Prostate gland (tissue), 2 donors: ENCODE results near the gene ATP6V1G2. TPM values are rescaled to one million over a fixed set of nuclear protein-coding genes. Genes with fewer than 3 reads are reported as not detected.
A peak's percentile ranks its signal among the peaks of the same experiment; 100 is the strongest.

ENCODE experiments used
- DNase-seq: peaks from one replicate; pipeline ENCODE4 v3.0.0-alpha.2; 2019; ENCODE audit warnings: low spot score
- H3K27ac ChIP-seq, 2 donors: fragments of 200-600 bp; sonication (generic); 2 replicates each; pipeline ENCODE4 v1.5.1; 2017 to 2019
- H3K27me3 ChIP-seq: fragments of 200-600 bp; sonication (generic); replicated peaks from 2 replicates; pipeline ENCODE4 v1.5.1; 2019; ENCODE audit not compliant: insufficient read depth
- H3K36me3 ChIP-seq, 2 donors: fragments of 200-600 bp; sonication (generic); 1 replicate in 1 of 2; 2 replicates in 1 of 2; pipeline versions ENCODE4 v1.5.1 to v1.8.1; 2017 to 2019
- H3K4me1 ChIP-seq: fragments of 200-600 bp; sonication (generic); replicated peaks from 2 replicates; pipeline ENCODE4 v1.5.1; 2019
- H3K4me3 ChIP-seq, 2 donors: fragments of 200-600 bp; sonication (generic); 2 replicates each; pipeline ENCODE4 v1.5.1; 2017 to 2019
- H3K9me3 ChIP-seq: fragments of 200-600 bp; sonication (generic); 2 replicates; pipeline ENCODE4 v1.5.1; 2017
- CTCF ChIP-seq, 4 experiments: fragments of 200-600 bp in 2 of 4; fragments of 450-650 bp in 2 of 4; sonication (generic) in 2 of 4; IDR thresholded peaks; 1 replicate in 3 of 4; 2 replicates in 1 of 4; pipeline ENCODE4 v1.5.1; 2016 to 2019; ENCODE audit warnings: antibody characterized with exemption in 4 of 4, mild to moderate bottlenecking in 2 of 4, moderate library complexity in 2 of 4
- POLR2A ChIP-seq: fragments of 450-650 bp; IDR thresholded peaks from one replicate; pipeline ENCODE4 v1.6.1; 2016; ENCODE audit warnings: antibody characterized with exemption, mild to moderate bottlenecking
- POLR2AphosphoS5 ChIP-seq: sonication (generic); formaldehyde crosslinking; IDR thresholded peaks from one replicate; pipeline ENCODE4 v1.6.1; 2017; ENCODE audit warnings: antibody characterized with exemption
- WGBS: methylation state at CpG from one replicate; pipeline ENCODE4 v1.1.5; 2018; 5-methylcytosine and 5-hydroxymethylcytosine counted together
- intact Hi-C: fragments of 100-400 bp; cut with DNase I; formaldehyde crosslinking; loops from one replicate; pipeline ENCODE4 v1.14.2; 2022
- total RNA-seq, 2 donors: library from RNA; depleted of rRNA; stranded (reverse); fragments of >200 nt; gene quantifications; one replicate each; pipeline ENCODE4 v1.1.0, GENCODE V29; 2016

The ATP6V1G2 gene
- total RNA-seq, 2 donors from 2014 or later = 0.36 to 0.74 TPM

- Histone ChIP-seq H3K36me3 (peaks cover 0 to 7% of the 10 kb centered on the region in 2 donors), H3K27me3 (no peaks in the 10 kb centered on the region), H3K4me1 (peaks cover 21% of the 10 kb centered on the region), H3K4me3 (peak within 1 kb of the TSS; percentile 55 to 68), H3K27ac (peak within 1 kb of the TSS; percentile 97), H3K9me3 (no peaks in the 10 kb centered on the region)
- WGBS = under 1% methylated on average over 42 of the region's 43 CpGs
- intact Hi-C loops = no loop called here
- DNase-seq = peak; percentile 96
- TF ChIP-seq POLR2AphosphoS5 = peak; percentile 95
- TF ChIP-seq CTCF (IDR thresholded peaks at IDR 0.05) = no peak
- TF ChIP-seq POLR2A = peak; percentile 82
These were observed 4.5 kb downstream of the ATP6V1G2 start, which contains the start of gene DDX39B for GRCh38 chr6:31541658-31542521. DDX39B (minus strand) TSS chr6:31542003; CDS start chr6:31540532, 1,471 bp downstream.

DNA sequence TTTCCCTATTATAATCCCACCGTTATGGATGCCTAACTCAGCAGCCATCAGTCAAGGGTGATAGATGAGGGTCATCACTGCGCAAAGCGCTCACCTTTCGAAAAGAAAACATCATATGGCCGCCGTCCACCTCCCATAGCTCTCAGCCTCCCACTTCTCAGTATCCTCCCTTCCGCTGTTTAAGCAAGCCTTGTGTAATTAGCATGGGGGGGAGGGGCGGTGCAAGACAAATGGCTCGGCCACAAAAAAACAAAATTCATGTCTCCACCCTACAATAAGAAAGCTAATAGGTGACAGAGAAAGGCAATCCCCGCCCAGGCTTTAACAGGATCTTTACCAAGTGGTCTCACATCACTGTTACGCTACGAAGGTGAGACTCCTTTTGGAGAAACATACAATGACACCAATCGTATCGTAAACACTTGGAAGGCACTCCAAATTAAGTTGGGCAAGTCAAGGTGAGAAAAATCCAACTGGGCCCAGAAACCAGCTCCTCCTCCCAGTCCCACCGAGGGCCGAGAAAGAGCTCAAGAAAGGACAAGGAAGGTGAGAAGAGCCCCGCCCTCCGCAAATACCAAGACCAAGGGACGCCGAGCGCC is 5.2 kb downstream of the ATP6V1G2 start:
- H3K4me3 ChIP-seq = peak overlapping the region; percentile 55 to 68
- intact Hi-C loops = no loop called here
- TF ChIP-seq CTCF (IDR thresholded peaks at IDR 0.05) = no peak
- TF ChIP-seq POLR2AphosphoS5 = no peak
- no peak for TF ChIP-seq POLR2A
- H3K4me1 ChIP-seq = peaks cover 21% of the 10 kb centered on the region
- H3K36me3 ChIP-seq = peaks cover 0 to 14% of the 10 kb centered on the region in 2 donors
- no peaks in the 10 kb centered on the region for H3K9me3 ChIP-seq
- peak; percentile 46 for DNase-seq
- no peaks in the 10 kb centered on the region for H3K27me3 ChIP-seq
- WGBS = under 1% methylated on average over 21 of the region's 21 CpGs
- H3K27ac ChIP-seq = peak overlapping the region; percentile 97

- H3K36me3 ChIP-seq = peaks cover under 1 to 18% of the 10 kb centered on the region in 2 donors
- TF ChIP-seq CTCF (IDR thresholded peaks at IDR 0.05) (no peak), POLR2AphosphoS5 (no peak), POLR2A (no peak)
- no peaks in the 10 kb centered on the region for H3K9me3 ChIP-seq
- intact Hi-C loops = no loop called here
- peak overlapping the region; percentile 55 to 68 for H3K4me3 ChIP-seq
- DNase-seq = no peak
- H3K27me3 ChIP-seq = no peaks in the 10 kb centered on the region
- H3K4me1 ChIP-seq = peaks cover 21% of the 10 kb centered on the region
- 6% methylated on average over 4 of the region's 4 CpGs for WGBS
- H3K27ac ChIP-seq = peak overlapping the region; percentile 97
These were observed 5.8 kb downstream of the ATP6V1G2 start for GRCh38 chr6:31540640-31541039.

DNA sequence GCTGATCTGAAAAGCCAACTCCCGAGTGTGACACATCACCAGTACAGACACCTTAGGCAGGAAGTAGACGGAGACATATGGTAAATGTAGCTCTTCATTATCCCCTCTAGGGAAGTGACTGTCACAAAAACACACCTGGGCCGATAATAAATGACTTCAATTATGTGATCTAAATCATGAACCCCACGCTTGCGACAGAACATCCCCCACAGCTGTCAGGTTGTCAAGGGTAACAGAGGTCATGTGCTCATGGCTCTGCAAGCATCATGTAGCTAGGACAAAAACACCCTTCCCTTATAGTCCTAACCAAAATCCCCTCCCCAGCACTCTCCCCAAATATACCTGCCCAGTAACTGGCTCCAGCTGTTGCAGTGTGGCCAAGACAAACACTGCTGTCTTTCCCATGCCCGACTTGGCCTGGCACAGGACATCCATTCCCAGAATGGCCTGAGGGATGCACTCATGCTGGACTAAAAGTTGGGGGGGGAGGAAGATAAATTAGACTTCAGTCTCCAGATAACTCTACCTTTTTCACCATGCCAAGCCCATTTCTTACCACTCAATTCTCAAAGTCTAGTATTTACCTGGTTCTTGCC is 7.5 kb downstream of the ATP6V1G2 start:
- H3K4me3 ChIP-seq = no peak overlapping the region
- peaks cover 21% of the 10 kb centered on the region for H3K4me1 ChIP-seq

More for the DNA sequence above, 7.5 kb downstream of the ATP6V1G2 start:
- DNase-seq = no peak
- no peaks in the 10 kb centered on the region for H3K9me3 ChIP-seq
- peaks cover 3 to 28% of the 10 kb centered on the region in 2 donors for H3K36me3 ChIP-seq
- TF ChIP-seq CTCF (IDR thresholded peaks at IDR 0.05) (no peak), POLR2AphosphoS5 (no peak), POLR2A (no peak)
- no peaks in the 10 kb centered on the region for H3K27me3 ChIP-seq
- intact Hi-C loops = no loop called here
- WGBS = 42% methylated on average over 6 of the region's 6 CpGs
- no peak overlapping the region for H3K27ac ChIP-seq
